Fibroblast of skin of right quadriceps (primary cell): ENCODE measurements around the gene DOK5.

Experiments used
- DNase-seq: peaks from one replicate; pipeline ENCODE4 v3.0.0-alpha.2; 2013

DOK5 gene

DNA sequence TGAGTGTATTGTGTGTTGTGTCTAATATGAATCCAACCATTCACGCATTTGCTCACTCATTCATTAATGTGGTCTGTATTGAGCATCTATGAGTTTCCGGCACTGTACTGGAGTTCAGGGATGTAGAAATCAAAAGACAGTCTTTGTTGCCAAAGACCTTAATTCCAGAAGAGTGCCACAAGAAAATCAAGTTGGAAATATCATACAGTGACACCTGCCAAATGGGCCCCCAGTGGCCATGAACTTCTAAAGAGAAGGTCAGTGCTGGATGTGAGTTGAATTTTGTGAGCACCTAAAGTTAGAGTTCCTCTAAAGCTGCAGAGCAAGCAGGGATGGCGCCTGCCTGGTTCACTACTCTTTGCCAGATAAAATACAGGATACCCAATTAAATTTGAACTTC is 175.9 kb downstream of the DOK5 start:
- DNase-seq, result no peak

DNA sequence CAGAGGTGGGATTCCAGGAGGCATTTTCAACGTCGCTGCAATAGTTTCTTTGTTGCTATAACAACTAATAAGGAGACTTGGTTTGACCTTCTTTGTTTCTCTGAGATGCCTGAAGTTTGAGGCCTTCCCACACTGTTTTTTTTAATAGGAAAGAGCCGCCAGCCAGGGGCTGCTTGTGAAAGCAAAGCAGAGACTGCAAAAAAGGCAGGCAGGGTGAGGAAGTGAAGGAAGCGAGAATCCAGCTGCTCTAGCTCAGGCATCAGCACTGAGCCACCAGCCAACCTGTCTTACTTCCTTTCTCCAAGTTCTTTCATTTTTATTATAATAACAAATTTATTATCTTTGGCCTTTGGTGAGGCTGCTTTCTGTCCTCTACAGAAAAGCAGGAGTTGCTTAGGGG is 179.1 kb downstream of the DOK5 start:
- no peak for DNase-seq

DNA sequence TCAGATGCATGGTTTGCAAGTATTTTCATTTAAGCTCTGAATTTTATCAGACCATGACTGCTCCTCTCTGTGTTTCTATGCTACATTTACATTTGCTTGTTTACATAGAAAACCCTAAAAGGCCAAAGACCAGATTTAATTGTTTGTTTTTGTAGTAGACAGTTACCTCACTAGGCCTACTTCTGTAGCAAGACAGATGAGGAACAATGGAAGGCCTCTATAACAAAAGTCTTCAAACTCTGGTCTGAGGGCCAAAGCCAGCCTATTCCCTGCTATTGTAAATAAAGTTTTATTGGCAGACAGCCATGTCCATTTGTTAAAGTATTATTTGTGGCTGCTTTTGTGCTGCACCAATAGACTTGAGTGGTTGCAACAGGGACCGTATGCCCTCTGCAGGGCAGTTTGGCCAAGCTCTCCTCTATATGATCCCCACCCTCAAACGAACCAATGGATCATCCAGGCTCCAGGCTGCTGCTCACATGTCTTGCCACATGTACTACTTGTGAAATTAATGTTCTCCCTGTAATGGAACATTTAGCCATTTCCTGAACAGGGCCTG is 182.0 kb downstream of the DOK5 start:
- DNase-seq, result no peak

DNA sequence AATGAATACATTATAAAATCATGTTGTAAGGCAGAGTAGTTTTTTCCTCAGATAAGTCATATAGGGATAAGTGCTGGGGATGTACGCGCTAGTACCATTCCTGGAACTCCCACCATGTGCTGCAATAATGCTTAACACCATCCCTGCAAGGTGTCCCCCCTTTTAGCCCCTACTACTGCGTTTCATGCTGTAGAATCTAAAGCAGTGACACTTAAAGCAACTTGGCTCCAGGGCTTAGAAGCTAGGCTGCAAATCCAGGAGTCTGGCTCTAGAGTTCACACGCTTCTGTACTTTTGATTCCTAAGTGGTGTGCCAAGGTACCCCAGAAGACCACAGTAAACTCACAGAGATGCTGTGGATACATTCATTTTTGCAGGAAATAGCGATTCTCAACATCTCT is 183.1 kb downstream of the DOK5 start:
- no peak for DNase-seq

DNA sequence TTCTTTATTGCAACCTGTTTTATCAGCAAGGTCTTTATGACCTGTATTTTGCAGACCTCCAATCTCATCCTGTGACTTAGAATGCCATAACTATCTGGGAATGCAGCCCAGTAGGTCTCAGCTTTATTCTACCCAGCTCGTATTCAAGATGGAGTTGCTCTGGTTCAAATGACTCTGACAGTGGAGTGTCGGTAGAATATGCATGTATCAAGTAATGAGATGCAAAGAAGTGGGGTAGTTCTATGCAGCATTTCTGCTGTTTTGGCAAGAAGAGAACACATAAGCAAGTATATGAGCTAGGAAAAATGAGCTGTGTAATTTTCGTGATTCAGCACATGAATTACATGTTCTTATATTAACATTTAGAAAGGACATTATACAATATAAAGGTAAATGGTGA is 185.9 kb downstream of the DOK5 start:
- no peak for DNase-seq

DNA sequence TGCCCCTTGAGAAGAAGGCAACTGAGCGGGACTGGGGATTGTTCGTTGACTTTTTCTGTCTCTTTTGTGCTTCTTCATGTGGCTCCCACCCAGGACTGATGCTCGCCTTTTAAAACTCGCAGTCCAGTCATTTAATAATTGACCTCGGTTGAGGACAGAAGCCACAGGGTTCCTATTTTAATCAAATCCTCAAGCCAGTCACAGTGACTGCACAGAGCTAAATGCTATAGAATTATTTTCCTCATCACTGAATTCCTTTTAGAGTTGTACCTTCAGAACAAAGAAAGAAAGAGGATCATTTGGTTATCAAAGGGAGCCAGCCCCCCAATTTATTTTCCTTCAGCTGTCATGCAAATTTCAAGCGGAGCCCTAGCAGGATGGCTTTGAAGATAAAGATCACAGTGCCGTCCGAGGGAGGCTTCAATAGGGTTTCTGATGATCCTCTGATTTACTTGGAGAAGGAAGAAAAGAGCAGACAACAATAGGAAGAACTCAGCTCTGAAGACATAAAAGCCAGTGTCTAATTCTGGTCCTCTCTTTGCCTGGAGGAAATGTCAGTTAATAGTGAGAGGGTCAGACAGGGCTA is 186.6 kb downstream of the DOK5 start:
- DNase-seq, result no peak

DNA sequence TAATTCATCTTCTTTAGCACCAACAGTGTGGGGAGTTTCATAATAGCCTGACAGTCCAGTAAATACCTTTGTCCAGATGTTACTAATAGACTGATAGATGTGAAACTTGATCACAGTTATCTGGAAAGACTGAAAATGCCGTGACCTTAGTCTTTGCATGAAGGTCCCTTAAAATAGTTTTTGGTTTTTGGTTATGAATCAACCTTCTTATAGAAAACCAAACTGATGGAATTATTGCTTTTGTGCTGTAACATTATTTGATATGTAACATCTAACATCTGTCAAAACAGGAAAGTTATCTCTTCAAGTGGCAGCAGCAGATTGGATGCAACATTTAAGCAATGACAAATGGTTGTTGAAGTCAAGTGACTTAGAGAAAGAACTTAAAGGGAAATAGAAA is 190.4 kb downstream of the DOK5 start:
- DNase-seq, result no peak

DNA sequence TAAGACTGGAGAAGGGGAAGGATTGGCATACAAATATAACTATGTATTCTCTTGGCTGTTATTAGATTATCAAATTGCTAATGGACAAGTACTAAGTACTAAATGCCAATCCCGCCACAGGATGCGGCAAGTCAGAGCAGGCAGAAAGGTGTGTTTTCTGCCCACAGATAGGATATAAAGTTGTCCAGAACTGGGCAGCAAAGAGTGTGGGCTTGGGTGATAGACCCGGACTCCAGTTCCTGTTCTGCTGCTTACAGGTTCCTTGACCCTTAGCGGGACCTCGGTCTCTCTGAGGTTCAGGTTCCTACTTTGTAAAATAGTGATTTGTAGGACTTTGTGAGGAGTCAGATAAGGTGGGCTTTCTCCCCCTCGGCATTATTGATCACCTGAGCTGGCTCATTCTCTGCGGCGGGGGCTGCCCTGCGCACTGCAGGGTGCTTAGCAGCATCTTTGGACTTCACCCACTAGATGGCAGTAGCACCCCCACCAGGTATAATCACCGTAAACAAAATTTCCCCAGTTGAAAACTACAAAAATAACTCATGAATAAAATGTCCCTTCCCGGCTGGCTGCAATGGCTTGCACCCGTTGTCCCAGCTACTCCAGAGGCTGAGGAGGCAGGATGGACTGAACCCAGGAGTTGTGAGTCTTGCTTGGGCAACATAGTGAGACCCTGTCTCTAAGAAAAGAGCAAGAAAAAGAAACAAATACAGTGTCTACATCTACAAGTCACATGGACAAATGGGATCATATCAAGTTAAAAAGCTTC is 193.1 kb downstream of the DOK5 start:
- no peak for DNase-seq

DNA sequence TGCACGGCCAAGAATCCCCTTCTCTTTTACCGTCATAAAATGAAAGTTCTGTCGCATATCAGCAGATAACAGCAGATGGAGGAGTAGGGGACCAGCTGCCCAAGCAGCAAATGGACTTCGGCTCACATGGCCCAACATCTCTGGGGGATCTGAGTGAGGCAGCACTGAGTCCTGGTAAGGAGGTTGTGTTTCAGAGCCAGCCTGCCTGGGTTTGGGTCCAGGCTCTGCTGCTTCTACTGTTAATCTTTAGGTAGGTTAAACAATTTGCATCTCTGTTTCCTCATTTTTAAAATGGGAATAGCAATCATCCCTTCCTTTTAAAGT is 193.6 kb downstream of the DOK5 start:
- DNase-seq, result no peak

DNA sequence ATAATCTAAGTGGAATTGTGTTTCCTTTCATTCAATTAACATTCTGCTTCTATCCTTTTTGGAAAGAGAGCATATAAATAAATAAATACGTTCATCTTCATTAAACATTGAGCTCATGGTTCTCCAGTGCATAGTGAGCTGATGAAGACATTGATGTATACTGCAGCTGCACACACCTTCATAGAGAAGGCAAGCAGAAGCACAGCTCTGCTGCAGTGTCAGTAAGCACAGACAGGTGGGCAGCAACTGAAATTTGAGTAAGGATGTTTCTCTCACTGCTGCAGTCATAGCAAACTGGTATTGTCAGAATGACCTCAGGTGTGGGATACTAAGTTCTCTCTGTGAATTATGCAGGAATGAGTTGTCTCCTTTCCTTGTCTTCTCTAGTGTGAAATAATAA is 202.9 kb downstream of the DOK5 start:
- DNase-seq, result no peak

DNA sequence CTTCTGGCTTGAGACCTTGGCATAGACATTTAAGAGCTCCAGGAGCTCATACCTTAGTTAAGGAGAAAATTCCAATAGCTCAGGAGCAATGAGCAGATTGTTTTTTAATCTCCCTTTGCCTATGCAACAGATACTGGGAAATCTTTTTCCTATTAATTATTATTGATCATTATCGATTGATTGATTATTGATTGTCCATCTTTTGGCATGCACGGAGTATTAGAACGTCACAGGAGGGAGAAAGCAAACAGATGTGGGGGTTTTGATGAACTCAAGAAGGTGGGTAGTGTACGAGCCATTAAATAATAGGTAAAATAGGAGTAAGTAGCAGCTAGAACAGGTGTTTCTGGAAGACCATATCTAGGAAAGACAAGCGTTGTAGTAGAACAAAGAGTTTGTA is 205.0 kb downstream of the DOK5 start:
- DNase-seq, result no peak

DNA sequence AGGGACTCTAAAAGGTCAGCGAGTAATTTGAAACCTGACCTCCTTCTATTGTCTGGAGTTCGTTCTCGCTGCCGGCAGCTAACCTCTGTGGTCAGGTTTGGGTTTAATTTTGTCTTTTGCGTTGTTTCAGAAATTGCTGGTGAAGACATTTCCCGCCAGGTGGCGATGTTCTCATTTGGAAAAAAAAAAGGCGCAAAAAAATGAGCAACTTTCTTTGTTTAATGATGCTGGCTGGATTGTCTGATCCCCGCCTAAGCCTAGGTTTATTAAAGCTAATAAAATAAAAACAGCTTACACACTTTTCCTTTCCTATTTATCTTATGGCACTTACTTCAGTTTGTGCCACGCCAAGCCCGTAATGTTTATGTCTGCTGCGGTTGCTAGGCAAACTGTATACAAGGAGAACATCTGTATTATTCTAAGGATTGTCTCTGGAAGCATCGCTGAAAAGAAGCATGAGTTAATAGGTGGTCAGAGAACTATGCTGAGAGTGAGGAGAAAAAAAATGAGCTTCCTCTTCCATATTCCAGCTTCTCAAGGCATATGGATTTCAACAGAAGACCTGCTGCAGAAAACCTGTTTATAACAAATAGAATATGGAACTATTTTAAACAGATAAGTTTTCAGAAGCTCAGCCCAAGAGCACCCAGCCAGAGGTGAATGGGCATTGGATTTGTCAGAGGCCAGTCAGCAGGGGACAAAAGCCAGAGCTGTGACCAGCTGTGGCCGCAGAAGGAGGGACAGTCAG is 205.7 kb downstream of the DOK5 start:
- peak; percentile 49 for DNase-seq

DNA sequence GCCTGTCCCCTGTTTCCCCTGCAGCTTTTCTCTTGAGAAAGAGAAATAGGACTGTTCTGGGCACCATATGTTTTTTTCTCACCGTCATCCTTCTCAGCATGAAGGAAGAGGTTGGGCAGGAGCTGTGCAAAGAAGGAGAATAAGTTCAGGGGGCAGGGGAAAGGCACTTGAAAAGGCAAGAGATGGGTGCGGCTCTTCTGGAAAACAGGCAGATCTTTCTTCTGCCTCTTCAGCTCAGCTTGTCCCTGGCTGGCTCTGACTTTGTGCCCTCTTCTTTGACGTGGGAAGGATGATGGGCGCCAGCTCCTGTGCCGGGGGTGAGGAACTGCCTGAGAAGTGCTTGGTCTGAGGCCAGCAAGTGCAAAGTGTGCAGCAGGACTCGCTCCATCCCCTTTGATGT is 206.5 kb downstream of the DOK5 start:
- DNase-seq, result no peak

DNA sequence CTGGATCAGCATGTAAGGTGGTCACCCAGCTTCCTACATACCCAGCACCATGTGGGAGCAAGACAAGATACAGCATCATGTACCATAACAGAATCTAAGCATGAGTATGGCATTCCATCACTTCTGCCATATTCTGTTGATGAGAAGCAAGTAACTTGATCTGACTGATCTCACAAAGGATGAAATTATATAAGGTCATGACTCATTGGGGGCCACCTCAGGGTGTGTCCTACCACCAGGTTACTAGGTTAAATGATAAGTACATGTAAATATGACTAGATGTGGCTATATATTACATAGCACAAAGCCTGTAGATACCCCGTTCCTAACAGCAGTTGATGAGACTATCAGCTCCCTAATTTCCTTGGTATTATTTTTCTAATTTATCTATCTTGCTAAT is 213.1 kb downstream of the DOK5 start:
- DNase-seq, result no peak

DNA sequence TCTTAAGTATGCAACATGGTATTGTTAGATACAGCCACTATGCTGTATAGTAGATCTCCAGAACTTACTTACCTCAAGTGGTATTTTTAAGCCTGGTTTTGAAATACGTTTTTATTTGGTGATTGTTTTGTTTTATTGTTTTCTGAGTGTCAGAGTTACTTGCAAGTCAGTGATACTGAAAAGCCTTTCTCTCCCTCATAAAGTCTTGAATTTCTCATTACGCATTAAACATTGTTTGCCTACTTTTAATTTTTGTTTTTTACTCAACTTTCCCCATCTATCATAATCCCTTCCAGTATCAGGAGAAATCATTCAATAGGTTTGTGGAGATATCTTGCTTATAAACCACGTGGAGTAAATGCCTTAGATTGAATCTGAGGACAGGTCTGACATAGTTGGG is 214.9 kb downstream of the DOK5 start:
- no peak for DNase-seq

DNA sequence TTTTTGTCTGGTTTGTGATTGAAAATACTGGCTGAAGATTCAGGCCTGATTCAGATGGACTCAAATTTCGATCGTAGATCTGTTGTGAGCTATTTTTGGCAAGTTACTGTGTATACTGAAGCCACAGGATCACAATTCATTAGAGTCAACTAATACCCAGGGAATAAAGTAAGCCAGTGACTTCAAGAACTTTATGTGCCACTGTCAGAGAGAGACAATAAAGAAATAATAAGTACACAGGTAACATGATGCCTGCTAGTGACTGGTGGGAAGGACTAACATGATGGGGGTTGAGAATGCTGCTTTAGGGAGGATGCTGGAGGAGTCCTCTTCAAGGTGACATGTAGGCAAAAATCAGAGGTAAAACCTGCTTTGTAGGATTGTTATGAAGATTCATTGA is 215.9 kb downstream of the DOK5 start:
- DNase-seq, result no peak

DNA sequence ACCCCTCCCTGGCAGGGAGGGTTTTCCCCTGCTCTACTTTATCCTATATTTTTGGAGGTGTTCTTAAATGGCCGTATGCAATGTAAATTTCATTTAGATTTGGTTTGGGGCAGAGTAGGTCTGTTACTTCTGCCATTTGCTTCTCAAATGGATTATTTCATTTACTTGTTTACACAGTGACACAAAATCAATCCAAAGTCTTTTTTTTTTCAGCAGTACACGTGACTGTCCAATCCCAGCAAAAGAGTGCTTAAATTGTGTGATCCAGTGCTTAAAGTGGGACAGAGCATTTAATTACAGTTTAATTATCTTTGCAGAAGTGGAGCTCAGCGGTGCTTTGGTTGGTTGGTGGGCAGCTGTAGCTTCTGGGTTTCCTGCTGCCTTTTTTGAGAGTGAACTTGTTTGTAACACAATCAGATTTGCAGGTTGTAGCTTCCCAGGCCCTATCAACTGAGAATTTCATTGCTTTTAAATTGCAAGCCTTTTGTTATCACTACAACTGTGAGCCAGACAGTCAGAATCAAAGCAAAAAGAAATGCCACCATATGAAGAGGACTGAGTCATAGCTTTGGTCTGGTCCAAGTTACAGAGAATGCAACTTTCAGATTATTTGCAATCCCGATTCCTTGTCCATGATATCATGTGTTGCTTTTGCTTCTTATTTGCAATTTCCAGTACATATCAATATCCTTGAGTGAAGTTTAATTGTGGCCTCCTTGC is 216.9 kb downstream of the DOK5 start:
- DNase-seq, result no peak

DNA sequence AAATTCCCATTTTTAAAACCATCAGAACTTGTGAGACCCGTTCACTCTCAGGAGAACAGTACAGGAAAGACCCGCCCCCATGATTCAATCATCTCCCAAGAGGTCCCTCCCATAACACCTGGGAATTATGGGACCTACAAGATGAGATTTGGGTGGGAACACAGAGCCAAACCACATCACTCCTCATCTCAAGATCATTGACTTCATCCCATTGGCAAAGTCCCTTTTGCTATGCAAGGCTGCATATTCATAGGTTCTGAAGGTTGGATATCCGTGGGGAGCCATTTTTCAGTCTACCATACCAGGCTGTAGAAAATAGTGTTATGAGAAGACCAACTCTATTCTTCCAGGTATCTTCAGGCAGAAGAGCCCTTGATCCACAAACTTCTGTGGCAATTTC is 219.1 kb downstream of the DOK5 start:
- no peak for DNase-seq

DNA sequence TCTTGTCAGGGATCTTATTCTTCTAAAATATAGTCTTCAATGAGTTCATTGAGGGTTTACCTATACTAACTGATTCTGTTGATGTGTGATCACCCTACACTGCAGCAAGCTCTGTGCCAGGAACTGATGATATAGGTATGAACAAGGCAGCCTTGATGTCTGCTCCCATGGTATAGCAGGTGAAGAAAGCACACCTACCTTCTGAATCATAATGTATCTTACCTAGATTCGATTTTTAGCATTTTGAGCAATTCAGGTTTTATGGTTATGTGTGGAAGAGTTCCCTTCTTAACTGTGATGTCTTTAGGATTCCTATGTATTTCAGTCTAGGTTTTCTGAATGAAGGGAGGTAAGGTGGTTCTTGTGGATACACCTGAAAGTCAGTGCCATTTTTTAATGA is 223.0 kb downstream of the DOK5 start:
- DNase-seq, result no peak
